Activated CD8-positive, alpha-beta memory T cell treated with anti-CD3 and anti-CD28 coated beads, Interleukin-2, amount 50 U/mL, for 24 hours (primary cell): ENCODE results near the gene MMGT1.
"Not testable (repeated sequence)": the region's sequence is repeated elsewhere in the genome, so short reads cannot be mapped to it uniquely, and the experiment has no call there.

ENCODE experiments used
- DNase-seq: peaks from one replicate; pipeline ENCODE4 v3.0.0-alpha.2; 2020; ENCODE audit errors: extremely low read depth

Gene MMGT1

DNA sequence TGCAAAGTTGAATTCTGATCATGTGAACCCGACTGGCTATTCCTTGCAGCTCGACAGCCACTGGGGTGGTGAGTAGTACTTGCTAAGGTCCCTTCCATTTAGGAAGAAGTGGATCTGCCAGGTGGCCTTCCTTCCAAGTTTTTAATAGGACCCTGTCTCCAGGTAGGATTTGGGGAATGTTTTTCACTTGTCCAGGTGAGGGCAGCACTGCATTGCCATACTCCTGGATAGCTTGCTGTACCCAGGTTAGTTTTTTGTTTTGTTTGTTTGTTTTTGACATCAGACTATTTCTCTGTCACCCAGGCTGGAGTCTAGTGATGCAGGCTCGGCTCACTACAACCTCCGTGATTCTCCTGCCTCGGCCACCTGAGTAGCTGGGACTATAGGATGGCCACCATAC lies 50.4 kb downstream of the MMGT1 start:
- DNase-seq: no peak

GRCh38 chrX:135920516-135920915 lies 53.3 kb downstream of the MMGT1 start:
- not testable (repeated sequence) for DNase-seq

DNA sequence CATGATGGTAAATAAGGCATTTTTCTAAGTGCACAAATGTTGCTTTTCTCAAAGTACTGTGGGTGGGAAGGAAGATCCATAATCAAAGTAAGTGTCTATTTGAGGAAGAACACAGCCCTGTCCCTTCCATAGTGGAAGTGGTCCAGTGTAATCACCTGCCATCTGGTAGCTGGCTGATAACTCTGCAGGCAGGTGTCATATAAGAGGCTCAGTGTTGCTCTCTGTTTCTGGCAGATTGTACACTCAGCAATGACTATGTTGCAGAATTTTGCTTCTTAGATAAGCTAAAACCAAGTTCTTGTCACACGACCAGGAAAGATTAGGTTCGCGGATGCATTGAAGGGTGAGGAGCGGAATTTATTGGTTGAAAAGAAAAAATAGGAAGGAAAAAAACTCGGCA lies 59.4 kb downstream of the MMGT1 start:
- DNase-seq: no peak
